ENCODE measurements around the gene PTPN4. TPM values are rescaled to one million over a fixed set of nuclear protein-coding genes. Genes with fewer than 3 reads are reported as not detected.

Gene PTPN4
- total and polyA plus RNA-seq, 2 of the 13 experiments (the other 11 are each of a cell fraction or from before 2014, with no cell fraction given): 20.3 to 34.6 TPM

- TF ChIP-seq MED13 (CRISPR knock-in tag; IDR thresholded peaks at IDR 0.05) (no peak), ZNF839 (CRISPR knock-in tag; IDR thresholded peaks at IDR 0.05; ENCODE audit: borderline replicate concordance) (peak; percentile 86; the same call in 1 of the 2 replicates), ZFP41 (CRISPR knock-in tag; IDR thresholded peaks at IDR 0.05; ENCODE audit: borderline replicate concordance) (no peak; the same call in none of the 2 replicates), AHR (CRISPR knock-in tag; IDR thresholded peaks at IDR 0.05) (peak; percentile 83; the same call in 1 of the 2 replicates), ZNF740 (CRISPR knock-in tag; IDR thresholded peaks at IDR 0.05) (peak; percentile 58; the same call in 1 of the 2 replicates), ZNF564 (CRISPR knock-in tag; IDR thresholded peaks at IDR 0.05) (peak; percentile 66), ZNF761 (CRISPR knock-in tag; conservative IDR thresholded peaks at IDR 0.05) (0 out of 2 replicates have a peak, but pooled peaks have one; percentile 62), HMG20B (CRISPR knock-in tag; conservative IDR thresholded peaks at IDR 0.05) (peak; percentile 53; the same call in 1 of the 2 replicates), DNMT3B (CRISPR knock-in tag; conservative IDR thresholded peaks at IDR 0.05) (no peak), HIC2 (CRISPR knock-in tag; IDR thresholded peaks at IDR 0.05; ENCODE audit: low read depth) (no peak; the same call in 1 of the 2 replicates), PHF21A (CRISPR knock-in tag; IDR thresholded peaks at IDR 0.05) (peak; percentile 98), ATF7-NPFF (CRISPR knock-in tag; IDR thresholded peaks at IDR 0.05; ENCODE audit: low read depth) (peak; percentile 91), FIP1L1 (IDR thresholded peaks at IDR 0.05; ENCODE audit: borderline replicate concordance, insufficient read depth, low read depth, low read length) (no peak), MBD4 (IDR thresholded peaks at IDR 0.05; ENCODE audit: borderline replicate concordance, low read length) (no peak)
- TF ChIP-seq, protein P1, sequence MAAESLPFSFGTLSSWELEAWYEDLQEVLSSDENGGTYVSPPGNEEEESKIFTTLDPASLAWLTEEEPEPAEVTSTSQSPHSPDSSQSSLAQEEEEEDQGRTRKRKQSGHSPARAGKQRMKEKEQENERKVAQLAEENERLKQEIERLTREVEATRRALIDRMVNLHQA (CRISPR knock-in tag; IDR thresholded peaks at IDR 0.05): no peak
- TF ChIP-seq, protein P2, sequence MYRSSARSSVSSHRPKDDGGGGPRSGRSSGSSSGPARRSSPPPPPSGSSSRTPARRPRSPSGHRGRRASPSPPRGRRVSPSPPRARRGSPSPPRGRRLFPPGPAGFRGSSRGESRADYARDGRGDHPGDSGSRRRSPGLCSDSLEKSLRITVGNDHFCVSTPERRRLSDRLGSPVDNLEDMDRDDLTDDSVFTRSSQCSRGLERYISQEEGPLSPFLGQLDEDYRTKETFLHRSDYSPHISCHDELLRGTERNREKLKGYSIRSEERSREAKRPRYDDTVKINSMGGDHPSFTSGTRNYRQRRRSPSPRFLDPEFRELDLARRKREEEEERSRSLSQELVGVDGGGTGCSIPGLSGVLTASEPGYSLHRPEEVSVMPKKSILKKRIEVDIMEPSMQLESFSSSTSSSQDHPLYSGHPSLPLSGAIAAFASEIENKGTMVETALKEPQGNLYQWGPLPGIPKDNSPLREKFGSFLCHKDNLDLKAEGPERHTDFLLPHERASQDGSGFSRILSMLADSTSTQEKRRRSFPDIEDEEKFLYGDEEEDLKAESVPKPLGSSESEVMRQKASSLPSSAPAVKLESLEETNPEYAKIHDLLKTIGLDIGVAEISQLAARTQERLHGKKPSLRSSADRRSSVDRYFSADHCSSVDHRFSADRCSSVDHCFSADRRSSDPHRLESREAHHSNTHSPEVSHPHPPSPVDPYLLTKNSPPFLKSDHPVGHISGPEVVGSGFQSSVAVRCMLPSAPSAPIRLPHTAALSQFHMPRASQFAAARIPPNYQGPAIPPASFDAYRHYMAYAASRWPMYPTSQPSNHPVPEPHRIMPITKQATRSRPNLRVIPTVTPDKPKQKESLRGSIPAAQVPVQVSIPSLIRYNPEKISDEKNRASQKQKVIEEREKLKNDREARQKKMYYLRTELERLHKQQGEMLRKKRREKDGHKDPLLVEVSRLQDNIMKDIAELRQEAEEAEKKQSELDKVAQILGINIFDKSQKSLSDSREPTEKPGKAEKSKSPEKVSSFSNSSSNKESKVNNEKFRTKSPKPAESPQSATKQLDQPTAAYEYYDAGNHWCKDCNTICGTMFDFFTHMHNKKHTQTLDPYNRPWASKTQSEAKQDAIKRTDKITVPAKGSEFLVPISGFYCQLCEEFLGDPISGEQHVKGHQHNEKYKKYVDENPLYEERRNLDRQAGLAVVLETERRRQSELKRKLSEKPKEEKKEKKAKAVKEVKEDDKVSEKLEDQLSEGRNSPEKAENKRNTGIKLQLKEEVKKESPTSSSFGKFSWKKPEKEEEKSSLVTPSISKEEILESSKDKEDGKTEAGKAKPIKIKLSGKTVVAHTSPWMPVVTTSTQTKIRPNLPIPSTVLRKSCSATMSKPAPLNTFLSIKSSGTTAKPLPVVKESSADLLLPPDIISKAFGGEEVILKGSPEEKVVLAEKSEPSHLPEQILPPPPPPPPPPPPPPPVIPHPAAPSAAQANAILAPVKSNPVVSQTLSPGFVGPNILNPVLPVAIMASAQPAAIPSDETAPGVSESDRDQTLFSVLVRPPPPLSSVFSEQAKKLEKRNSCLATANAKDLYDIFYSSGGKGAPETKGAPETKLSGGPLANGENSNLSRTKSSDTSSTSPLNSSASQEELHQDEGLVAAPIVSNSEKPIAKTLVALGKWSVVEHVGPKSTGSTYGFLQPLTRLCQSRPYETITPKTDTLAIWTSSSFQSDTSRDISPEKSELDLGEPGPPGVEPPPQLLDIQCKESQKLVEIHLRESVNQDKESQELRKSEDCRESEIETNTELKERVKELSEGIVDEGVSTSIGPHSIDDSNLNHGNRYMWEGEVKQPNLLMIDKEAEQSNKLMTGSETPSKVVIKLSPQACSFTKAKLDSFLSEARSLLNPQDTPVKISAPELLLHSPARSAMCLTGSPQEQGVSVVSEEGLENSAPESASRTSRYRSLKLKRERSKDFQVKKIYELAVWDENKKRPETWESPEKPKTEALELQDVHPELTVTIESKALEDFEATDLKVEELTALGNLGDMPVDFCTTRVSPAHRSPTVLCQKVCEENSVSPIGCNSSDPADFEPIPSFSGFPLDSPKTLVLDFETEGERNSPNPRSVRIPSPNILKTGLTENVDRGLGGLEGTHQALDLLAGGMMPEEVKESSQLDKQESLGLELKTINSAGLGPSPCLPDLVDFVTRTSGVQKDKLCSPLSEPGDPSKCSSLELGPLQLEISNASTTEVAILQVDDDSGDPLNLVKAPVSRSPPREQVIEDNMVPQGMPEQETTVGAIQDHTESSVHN (CRISPR knock-in tag; IDR thresholded peaks at IDR 0.05): no peak
Observed at GRCh38 chr2:120012771-120013596, 253.3 kb downstream of the PTPN4 start, which contains the start of gene EPB41L5 (continued).

All from HepG2 (cell line).